Trophoblast cell (in vitro differentiated cells and primary cell): ENCODE results near the gene TLCD3A.
"Not testable (repeated sequence)": the region's sequence is repeated elsewhere in the genome, so short reads cannot be mapped to it uniquely, and the experiment has no call there.

ENCODE experiments used
- DNase-seq, 2 donors: peaks; one replicate each; pipeline ENCODE4 v3.0.0-alpha.2; 2016
- H2AFZ ChIP-seq: 2 replicates; pipeline ENCODE4 v1.6.1; 2013; ENCODE audit warnings: low read length, moderate library complexity, mild to moderate bottlenecking; ENCODE audit not compliant: insufficient read depth, poor library complexity
- H2AK5ac ChIP-seq: 2 replicates; pipeline ENCODE4 v1.6.1; 2013; ENCODE audit warnings: mild to moderate bottlenecking, low read length
- H2BK120ac ChIP-seq: 2 replicates; pipeline ENCODE4 v1.6.1; 2013; ENCODE audit warnings: low read length, mild to moderate bottlenecking, moderate library complexity; ENCODE audit not compliant: insufficient read depth, poor library complexity
- H2BK12ac ChIP-seq: 2 replicates; pipeline ENCODE4 v1.6.1; 2013; ENCODE audit warnings: mild to moderate bottlenecking, low read length, moderate library complexity
- H2BK5ac ChIP-seq: 2 replicates; pipeline ENCODE4 v1.6.1; 2013; ENCODE audit warnings: low read length, low read depth, moderate library complexity, mild to moderate bottlenecking; ENCODE audit not compliant: poor library complexity
- H3K14ac ChIP-seq: 2 replicates; pipeline ENCODE4 v1.6.1; 2013; ENCODE audit warnings: mild to moderate bottlenecking, low read length
- H3K18ac ChIP-seq: 2 replicates; pipeline ENCODE4 v1.6.1; 2013; ENCODE audit warnings: mild to moderate bottlenecking, low read length
- H3K23ac ChIP-seq: 2 replicates; pipeline ENCODE4 v1.6.1; 2013; ENCODE audit warnings: low read length
- H3K27ac ChIP-seq: 2 replicates; pipeline ENCODE4 v1.5.1; 2013; ENCODE audit warnings: low read depth, mild to moderate bottlenecking, inconsistent platforms, low read length, moderate library complexity
- H3K27me3 ChIP-seq: 2 replicates; pipeline ENCODE4 v1.6.1; 2013; ENCODE audit warnings: inconsistent platforms, mild to moderate bottlenecking, low read length, moderate library complexity; ENCODE audit not compliant: insufficient read depth
- H3K36me3 ChIP-seq, 2 experiments: 1 replicate in 1 of 2; 2 replicates in 1 of 2; pipeline ENCODE4 v1.6.1; 2013; ENCODE audit warnings: low read length in 2 of 2, mild to moderate bottlenecking in 2 of 2, moderate library complexity in 1 of 2; ENCODE audit not compliant: insufficient read depth in 2 of 2, control insufficient read depth in 1 of 2
- H3K4ac ChIP-seq: 2 replicates; pipeline ENCODE4 v1.6.1; 2013; ENCODE audit warnings: low read depth, mild to moderate bottlenecking, low read length, moderate library complexity
- H3K4me1 ChIP-seq, 2 experiments: 1 replicate in 1 of 2; 2 replicates in 1 of 2; pipeline ENCODE4 v1.6.1; 2013; ENCODE audit warnings: low read length in 2 of 2, mild to moderate bottlenecking in 2 of 2, moderate library complexity in 1 of 2; ENCODE audit not compliant: insufficient read depth in 2 of 2, control insufficient read depth in 1 of 2
- H3K4me2 ChIP-seq: 2 replicates; pipeline ENCODE4 v1.6.1; 2013; ENCODE audit warnings: inconsistent platforms, mild to moderate bottlenecking, low read length, moderate library complexity
- H3K4me3 ChIP-seq: 2 replicates; pipeline ENCODE4 v1.5.1; 2013; ENCODE audit warnings: mild to moderate bottlenecking, low read depth, low read length, inconsistent platforms
- H3K79me1 ChIP-seq: one replicate; pipeline ENCODE4 v1.6.1; 2013; ENCODE audit warnings: low read length
- H3K79me2 ChIP-seq: 2 replicates; pipeline ENCODE4 v1.6.1; 2013; ENCODE audit warnings: low read length, mild to moderate bottlenecking; ENCODE audit not compliant: control insufficient read depth, insufficient read depth, poor library complexity
- H3K9ac ChIP-seq: 2 replicates; pipeline ENCODE4 v1.6.1; 2013; ENCODE audit warnings: mild to moderate bottlenecking, low read length
- H3K9me3 ChIP-seq: 2 replicates; pipeline ENCODE4 v1.6.1; 2013; ENCODE audit warnings: low read depth, mild to moderate bottlenecking, control low read depth, inconsistent platforms, low read length; ENCODE audit not compliant: insufficient read depth
- H4K12ac ChIP-seq: 2 replicates; pipeline ENCODE4 v1.6.1; 2013; ENCODE audit warnings: low read depth, mild to moderate bottlenecking, low read length, moderate library complexity
- H4K8ac ChIP-seq: 2 replicates; pipeline ENCODE4 v1.6.1; 2013; ENCODE audit warnings: low read depth, mild to moderate bottlenecking, low read length, moderate library complexity
- H4K91ac ChIP-seq: one replicate; pipeline ENCODE4 v1.6.1; 2013; ENCODE audit warnings: low read depth, mild to moderate bottlenecking, low read length, moderate library complexity
- WGBS: extraction: QIAGEN DNeasy Blood & Tissue Kit; methylation state at CpG from one replicate; pipeline ENCODE4 v1.1.7; 2013; ENCODE audit warnings: missing lambda C conversion rate; ENCODE audit not compliant: insufficient read length, insufficient coverage; ENCODE audit errors: extremely low coverage; 5-methylcytosine and 5-hydroxymethylcytosine counted together

The TLCD3A gene

GRCh38 chr17:785901-786300, 53.5 kb downstream of the TLCD3A start:
- H3K4me1 ChIP-seq, H2BK120ac ChIP-seq: not testable (repeated sequence)

GRCh38 chr17:787641-788221, 55.3 kb downstream of the TLCD3A start:
- H3K14ac ChIP-seq = no peak overlapping the region
- H4K91ac ChIP-seq = no peak overlapping the region
- H3K4me1 ChIP-seq = peaks cover 4% of the 10 kb centered on the region in 2 experiments
- no peak overlapping the region for H4K8ac ChIP-seq
- no peak overlapping the region for H2BK5ac ChIP-seq
- no peak overlapping the region for H2BK12ac ChIP-seq
- no peak overlapping the region for H2AFZ ChIP-seq
- no peak overlapping the region for H3K9ac ChIP-seq
- no peak overlapping the region for H2AK5ac ChIP-seq
- H4K12ac ChIP-seq = no peak overlapping the region
- H3K23ac ChIP-seq = no peak overlapping the region
- no peak for DNase-seq
- no peak overlapping the region for H2BK120ac ChIP-seq
- H3K4me3 ChIP-seq = no peak overlapping the region
- H3K4ac ChIP-seq = no peak overlapping the region
- H3K4me2 ChIP-seq = no peak overlapping the region
- peaks cover 11 to 37% of the 10 kb centered on the region in 2 experiments for H3K36me3 ChIP-seq
- no peaks in the 10 kb centered on the region for H3K27me3 ChIP-seq
- H3K79me2 ChIP-seq = no peaks in the 10 kb centered on the region
- no peak overlapping the region for H3K27ac ChIP-seq
- H3K9me3 ChIP-seq = peaks cover 2% of the 10 kb centered on the region
- no CpG with 5 or more reads among the region's 12 CpGs for WGBS
- no peak overlapping the region for H3K18ac ChIP-seq
- no peaks in the 10 kb centered on the region for H3K79me1 ChIP-seq

More at GRCh38 chr17:785901-786300, 53.5 kb downstream of the TLCD3A start:
- not testable (repeated sequence) for H3K4ac ChIP-seq, H4K91ac ChIP-seq, H2BK5ac ChIP-seq, H2AFZ ChIP-seq, H3K4me3 ChIP-seq, H3K23ac ChIP-seq, H3K18ac ChIP-seq, H3K14ac ChIP-seq, H3K4me2 ChIP-seq, H3K9me3 ChIP-seq, H3K79me2 ChIP-seq, H3K27me3 ChIP-seq, H2AK5ac ChIP-seq, H2BK12ac ChIP-seq, H3K79me1 ChIP-seq, H3K9ac ChIP-seq, H4K12ac ChIP-seq, H4K8ac ChIP-seq, H3K27ac ChIP-seq
- no CpG with 5 or more reads among the region's 7 CpGs for WGBS
- DNase-seq = peak; percentile 55 to 91
- peaks cover 3 to 20% of the 10 kb centered on the region in 2 experiments for H3K36me3 ChIP-seq

- H3K4ac ChIP-seq = no peak overlapping the region
- H2AFZ ChIP-seq = no peak overlapping the region
- no peaks in the 10 kb centered on the region for H3K27me3 ChIP-seq
- H3K9me3 ChIP-seq = peaks cover 2% of the 10 kb centered on the region
- no peak overlapping the region for H3K4me2 ChIP-seq
- H2BK120ac ChIP-seq = no peak overlapping the region
- H3K9ac ChIP-seq = no peak overlapping the region
- H3K4me3 ChIP-seq = no peak overlapping the region
- no CpG with 5 or more reads among the region's 4 CpGs for WGBS
- no peaks in the 10 kb centered on the region for H3K79me1 ChIP-seq
- H2BK5ac ChIP-seq = no peak overlapping the region
- H3K18ac ChIP-seq = no peak overlapping the region
- H4K8ac ChIP-seq = no peak overlapping the region
- H3K14ac ChIP-seq = no peak overlapping the region
- no peak overlapping the region for H2BK12ac ChIP-seq
- peak overlapping the region; percentile 46 for H4K12ac ChIP-seq
- no peak for DNase-seq
- no peak overlapping the region for H4K91ac ChIP-seq
- H3K79me2 ChIP-seq = no peaks in the 10 kb centered on the region
- peaks cover 12 to 39% of the 10 kb centered on the region in 2 experiments for H3K36me3 ChIP-seq
- H2AK5ac ChIP-seq = no peak overlapping the region
- peaks cover 2 to 4% of the 10 kb centered on the region in 2 experiments for H3K4me1 ChIP-seq
- H3K27ac ChIP-seq = no peak overlapping the region
- H3K23ac ChIP-seq = no peak overlapping the region
Observed at GRCh38 chr17:788551-788950, 56.2 kb downstream of the TLCD3A start.

- Histone ChIP-seq H3K79me1 (no peaks in the 10 kb centered on the region), H3K4ac (no peak overlapping the region), H2BK12ac (no peak overlapping the region), H3K36me3 (peaks cover 12 to 36% of the 10 kb centered on the region in 2 experiments), H2AFZ (no peak overlapping the region), H4K91ac (no peak overlapping the region), H4K8ac (no peak overlapping the region), H3K23ac (no peak overlapping the region), H3K9ac (no peak overlapping the region), H3K4me3 (no peak overlapping the region), H2BK120ac (no peak overlapping the region), H4K12ac (no peak overlapping the region), H3K9me3 (peaks cover 2% of the 10 kb centered on the region), H2BK5ac (no peak overlapping the region), H2AK5ac (no peak overlapping the region), H3K4me1 (peaks cover 2 to 4% of the 10 kb centered on the region in 2 experiments), H3K27me3 (no peaks in the 10 kb centered on the region), H3K18ac (no peak overlapping the region), H3K14ac (no peak overlapping the region), H3K4me2 (no peak overlapping the region), H3K27ac (no peak overlapping the region), H3K79me2 (no peaks in the 10 kb centered on the region)
- WGBS = no CpG with 5 or more reads among the region's 14 CpGs
- DNase-seq = no peak
Observed at GRCh38 chr17:789160-789840, 56.9 kb downstream of the TLCD3A start.
